OCI-LY3 (cell line): ENCODE measurements around the gene TBX4.

Experiments used
- EZH2phosphoT487 ChIP-seq: fragments of 200-600 bp; shearing (Covaris generic); IDR thresholded peaks from 2 replicates; pipeline ENCODE4 v1.6.1; 2018; ENCODE audit warnings: antibody characterized with exemption, mixed run types, low read depth
- TF ChIP-seq, protein P1 (sequence below): fragments of 200-600, 300-600 bp; sonication (generic); IDR thresholded peaks from 2 replicates; pipeline ENCODE4 v1.5.1; 2014; ENCODE audit warnings: antibody characterized with exemption, low read length, low read depth

DNA sequence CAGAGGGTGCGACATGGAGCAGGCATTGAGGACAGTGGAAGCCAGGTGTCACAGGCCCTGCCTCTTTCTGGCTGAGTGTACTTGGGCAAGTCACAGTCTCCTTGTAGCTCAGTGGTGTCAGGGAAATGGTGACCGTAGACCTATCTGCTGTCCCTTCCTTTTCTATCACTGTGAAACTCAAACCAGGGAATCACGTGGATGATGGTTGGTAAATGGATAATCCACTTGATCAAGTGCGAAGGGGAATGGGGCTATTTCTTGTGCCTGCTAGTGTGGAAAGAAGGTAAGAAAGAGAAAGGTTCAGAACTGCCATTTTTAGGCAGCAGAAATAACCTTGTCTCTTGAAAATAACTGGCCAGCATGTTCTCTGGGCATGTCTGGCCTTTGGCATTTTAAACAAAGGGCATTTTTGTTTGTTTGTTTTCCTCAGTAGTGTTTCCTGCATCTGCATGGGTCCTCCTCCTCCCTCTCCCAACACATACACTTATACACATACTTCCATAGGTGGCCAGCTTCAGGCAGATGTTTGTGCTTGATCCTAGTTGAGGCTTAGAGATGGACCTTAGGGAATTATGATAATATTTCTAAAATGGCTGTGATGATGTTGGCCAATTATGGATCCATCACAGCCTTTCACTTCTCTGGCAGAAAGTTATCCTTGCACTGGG is 7.1 kb downstream of the TBX4 start:
- TF ChIP-seq, protein P1, sequence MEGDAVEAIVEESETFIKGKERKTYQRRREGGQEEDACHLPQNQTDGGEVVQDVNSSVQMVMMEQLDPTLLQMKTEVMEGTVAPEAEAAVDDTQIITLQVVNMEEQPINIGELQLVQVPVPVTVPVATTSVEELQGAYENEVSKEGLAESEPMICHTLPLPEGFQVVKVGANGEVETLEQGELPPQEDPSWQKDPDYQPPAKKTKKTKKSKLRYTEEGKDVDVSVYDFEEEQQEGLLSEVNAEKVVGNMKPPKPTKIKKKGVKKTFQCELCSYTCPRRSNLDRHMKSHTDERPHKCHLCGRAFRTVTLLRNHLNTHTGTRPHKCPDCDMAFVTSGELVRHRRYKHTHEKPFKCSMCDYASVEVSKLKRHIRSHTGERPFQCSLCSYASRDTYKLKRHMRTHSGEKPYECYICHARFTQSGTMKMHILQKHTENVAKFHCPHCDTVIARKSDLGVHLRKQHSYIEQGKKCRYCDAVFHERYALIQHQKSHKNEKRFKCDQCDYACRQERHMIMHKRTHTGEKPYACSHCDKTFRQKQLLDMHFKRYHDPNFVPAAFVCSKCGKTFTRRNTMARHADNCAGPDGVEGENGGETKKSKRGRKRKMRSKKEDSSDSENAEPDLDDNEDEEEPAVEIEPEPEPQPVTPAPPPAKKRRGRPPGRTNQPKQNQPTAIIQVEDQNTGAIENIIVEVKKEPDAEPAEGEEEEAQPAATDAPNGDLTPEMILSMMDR: no peak
- no peak for TF ChIP-seq EZH2phosphoT487
